Keratinocyte (primary cell): ENCODE results near the gene NFAM1. TPM values are rescaled to one million over a fixed set of nuclear protein-coding genes. Genes with fewer than 3 reads are reported as not detected.
A peak's percentile ranks its signal among the peaks of the same experiment; 100 is the strongest.

Source experiments
- DNase-seq: peaks from one replicate; pipeline ENCODE4 v3.0.0-alpha.2; 2011; ENCODE audit warnings: low read depth, missing footprints, low spot score
- FAIRE-seq: peaks from 2 replicates; lab custom pipeline; 2011; peaks lifted over from hg19 to GRCh38; lab: Jason Lieb, UNC
- H2AFZ ChIP-seq: 2 replicates; pipeline ENCODE4 v1.6.0; 2012; ENCODE audit warnings: low read length, control low read depth, inconsistent platforms; ENCODE audit not compliant: control insufficient read depth
- H3K27ac ChIP-seq: 2 replicates; pipeline ENCODE4 v1.5.1; 2011; ENCODE audit warnings: low read length; ENCODE audit not compliant: control insufficient read depth, insufficient read depth
- H3K27me3 ChIP-seq: 3 replicates; pipeline ENCODE4 v1.6.0; 2011; ENCODE audit warnings: low read length; ENCODE audit not compliant: control insufficient read depth, insufficient read depth; ENCODE audit errors: extremely low read depth
- H3K36me3 ChIP-seq, 2 experiments: 2 replicates in 1 of 2; 3 replicates in 1 of 2; pipeline ENCODE4 v1.5.1; 2011; ENCODE audit warnings: low read length in 2 of 2, mild to moderate bottlenecking in 1 of 2; ENCODE audit not compliant: control insufficient read depth in 2 of 2, insufficient read depth in 2 of 2; ENCODE audit errors: extremely low read depth in 1 of 2
- H3K4me1 ChIP-seq: 3 replicates; pipeline ENCODE4 v1.5.1; 2011; ENCODE audit warnings: low read length; ENCODE audit not compliant: control insufficient read depth, insufficient read depth; ENCODE audit errors: extremely low read depth
- H3K4me2 ChIP-seq: 3 replicates; pipeline ENCODE4 v1.6.0; 2011; ENCODE audit warnings: low read depth, low read length; ENCODE audit not compliant: control insufficient read depth, insufficient read depth; ENCODE audit errors: extremely low read depth
- H3K4me3 ChIP-seq, 3 experiments: fragments of 200-600 bp in 1 of 3; sonication (generic) in 1 of 3; 2 replicates in 2 of 3; 3 replicates in 1 of 3; pipeline ENCODE4 v1.5.1; 2011 to 2016; ENCODE audit warnings: low read length in 3 of 3, mild to moderate bottlenecking in 3 of 3, control low read depth in 2 of 3, inconsistent platforms in 1 of 3, low read depth in 1 of 3, mixed read lengths in 1 of 3, mixed run types in 1 of 3, moderate library complexity in 1 of 3; ENCODE audit not compliant: control insufficient read depth in 2 of 3, insufficient read depth in 2 of 3; ENCODE audit errors: extremely low read depth in 1 of 3
- H3K79me2 ChIP-seq: 2 replicates; pipeline ENCODE4 v1.6.0; 2012; ENCODE audit warnings: low read length; ENCODE audit not compliant: control insufficient read depth, insufficient read depth
- H3K9ac ChIP-seq: 3 replicates; pipeline ENCODE4 v1.6.0; 2011; ENCODE audit warnings: low read length; ENCODE audit not compliant: control insufficient read depth, insufficient read depth; ENCODE audit errors: extremely low read depth
- H3K9me1 ChIP-seq: 3 replicates; pipeline ENCODE4 v1.6.0; 2011; ENCODE audit warnings: low read length; ENCODE audit not compliant: control insufficient read depth, insufficient read depth; ENCODE audit errors: extremely low read depth
- H3K9me3 ChIP-seq: 2 replicates; pipeline ENCODE4 v1.5.1; 2012; ENCODE audit warnings: low read depth, low read length; ENCODE audit not compliant: control insufficient read depth
- H4K20me1 ChIP-seq: 3 replicates; pipeline ENCODE4 v1.6.0; 2011; ENCODE audit warnings: low read length; ENCODE audit not compliant: control insufficient read depth, insufficient read depth; ENCODE audit errors: extremely low read depth
- CTCF ChIP-seq, 3 experiments: IDR thresholded peaks in 1 of 3; conservative IDR thresholded peaks in 1 of 3; optimal IDR thresholded peaks in 1 of 3; 2 replicates in 2 of 3; 3 replicates in 1 of 3; pipeline versions ENCODE3 to v1.5.1; 2011; ENCODE audit warnings: low read length in 3 of 3, mild to moderate bottlenecking in 3 of 3, moderate library complexity in 2 of 3, control low read depth in 1 of 3, inconsistent platforms in 1 of 3; ENCODE audit not compliant: insufficient read depth in 2 of 3; ENCODE audit errors: extremely low read depth in 1 of 3
- EZH2 ChIP-seq: IDR thresholded peaks from one replicate; pipeline ENCODE4 v1.6.1; 2012; ENCODE audit warnings: inconsistent platforms, mild to moderate bottlenecking, low read length, moderate library complexity
- dilution Hi-C: fragments of 300-500 bp; cut with MboI; formaldehyde crosslinking; loops from one replicate; pipeline ENCODE4 v1.7.0; 2020; ENCODE audit warnings: low sequenced_read_pairs; ENCODE audit not compliant: extremely low pct_ligation_motif_present
- polyA plus RNA-seq, 5 experiments: library from polyadenylated mRNA; depleted of rRNA in 3 of 5; stranded (reverse) in 3 of 5; stranded (forward) in 1 of 5; unstranded in 1 of 5; fragments of >200 nt; gene quantifications; 1 replicate in 1 of 5; 2 replicates in 3 of 5; 3 replicates in 1 of 5; pipeline versions ENCODE4 v1.2.1 to v1.2.3, GENCODE V29; 2011 to 2012; ENCODE audit warnings: missing spikeins in 2 of 5, low read depth in 1 of 5, low replicate concordance in 1 of 5

The NFAM1 gene
- polyA plus RNA-seq, 1 donor (not counting 4 experiments of a cell fraction or from before 2014, with no cell fraction given): not detected

GRCh38 chr22:42369250-42370041, 62.8 kb downstream of the NFAM1 start:
- peak overlapping the region; percentile 75 for H3K9ac ChIP-seq
- no peaks in the 10 kb centered on the region for H3K9me3 ChIP-seq
- peaks cover 46% of the 10 kb centered on the region for H3K27me3 ChIP-seq
- dilution Hi-C loops: no loop called here
- no peaks in the 10 kb centered on the region for H3K9me1 ChIP-seq
- no peaks in the 10 kb centered on the region for H3K36me3 ChIP-seq
- peak overlapping the region; percentile 69 for H3K27ac ChIP-seq
- H3K4me3 ChIP-seq: peak overlapping the region; percentile 60 to 84 (median 75)
- DNase-seq (peak; percentile 50), FAIRE-seq (peak; percentile 91)
- TF ChIP-seq EZH2 (no peak), CTCF (optimal IDR thresholded peaks at IDR 0.05 in 1 of 3, IDR thresholded peaks at IDR 0.05 in 1 of 3, conservative IDR thresholded peaks at IDR 0.05 in 1 of 3; ENCODE audit: extremely low read depth in 1 of 3, insufficient read depth in 2 of 3, low read length in 3 of 3) (no peak)
- H2AFZ ChIP-seq: peak overlapping the region; percentile 99
- peaks cover 20% of the 10 kb centered on the region for H3K4me1 ChIP-seq
- peak overlapping the region; percentile 98 for H3K4me2 ChIP-seq
- H3K79me2 ChIP-seq: no peaks in the 10 kb centered on the region
- H4K20me1 ChIP-seq: peaks cover 4% of the 10 kb centered on the region

- H3K27me3 ChIP-seq: peaks cover 51% of the 10 kb centered on the region
- H4K20me1 ChIP-seq: peaks cover 4% of the 10 kb centered on the region
- H3K27ac ChIP-seq: no peak overlapping the region
- dilution Hi-C loops: no loop called here
- DNase-seq: no peak
- TF ChIP-seq EZH2: peak; percentile 95
- TF ChIP-seq CTCF (optimal IDR thresholded peaks at IDR 0.05 in 1 of 3, IDR thresholded peaks at IDR 0.05 in 1 of 3, conservative IDR thresholded peaks at IDR 0.05 in 1 of 3; ENCODE audit: extremely low read depth in 1 of 3, insufficient read depth in 2 of 3, low read length in 3 of 3): no peak
- H2AFZ ChIP-seq: peak overlapping the region; percentile 60
- H3K4me3 ChIP-seq: peak overlapping the region; percentile 60 to 68 (median 67)
- H3K79me2 ChIP-seq: no peaks in the 10 kb centered on the region
- no peaks in the 10 kb centered on the region for H3K9me1 ChIP-seq
- H3K9ac ChIP-seq: peak overlapping the region; percentile 33
- no peaks in the 10 kb centered on the region for H3K9me3 ChIP-seq
- peak overlapping the region; percentile 98 for H3K4me2 ChIP-seq
- no peaks in the 10 kb centered on the region for H3K36me3 ChIP-seq
- H3K4me1 ChIP-seq: peaks cover 20% of the 10 kb centered on the region
- no peak for FAIRE-seq
These were observed 63.6 kb downstream of the NFAM1 start for GRCh38 chr22:42368379-42369249.
